HEK293 (cell line): ENCODE data around the gene NUCB2.

Experiments
- CTCF ChIA-PET: fragments of 350-600 bp; formaldehyde crosslinking; extraction: SDS; loops from one replicate; lab custom pipeline; 2021; ENCODE audit warnings: antibody characterized with exemption; lab: Yijun Ruan, JAX
- POLR2A ChIA-PET: fragments of 300-600 bp; formaldehyde crosslinking; extraction: SDS; loops from one replicate; lab custom pipeline; 2020; ENCODE audit warnings: antibody characterized with exemption, inconsistent platforms; lab: Yijun Ruan, JAX
- H3K27ac ChIP-seq: fragments of 200-500 bp; sonication (Bioruptor generic); 2 replicates; pipeline ENCODE4 v1.5.1; 2014; ENCODE audit warnings: low read depth, low read length, control low read depth, inconsistent platforms; ENCODE audit errors: extremely low read depth
- H3K36me3 ChIP-seq, 2 experiments: fragments of 200-500 bp in 1 of 2; sonication (Bioruptor generic) in 1 of 2; 1 replicate in 1 of 2; 2 replicates in 1 of 2; pipeline ENCODE4 v1.5.1; 2014 to 2017; ENCODE audit warnings: inconsistent platforms in 2 of 2, low read length in 2 of 2; ENCODE audit not compliant: control insufficient read depth in 2 of 2, insufficient read depth in 1 of 2
- H3K4me1 ChIP-seq: fragments of 200-500 bp; sonication (Bioruptor generic); 2 replicates; pipeline ENCODE4 v1.5.1; 2014; ENCODE audit warnings: mild to moderate bottlenecking, low read length, inconsistent platforms; ENCODE audit not compliant: control insufficient read depth, insufficient read depth
- H3K4me3 ChIP-seq: 2 replicates; pipeline ENCODE4 v1.5.1; 2011; ENCODE audit warnings: low read depth, mild to moderate bottlenecking, control low read depth, low read length, moderate library complexity
- H3K9me3 ChIP-seq: fragments of 200-500 bp; sonication (Bioruptor generic); 2 replicates; pipeline ENCODE4 v1.5.1; 2014; ENCODE audit warnings: low read depth, low read length, inconsistent platforms; ENCODE audit not compliant: control insufficient read depth, insufficient read depth
- GFI1B ChIP-seq: fragments of 450-650 bp; formaldehyde crosslinking; IDR thresholded peaks from 2 replicates; pipeline ENCODE4 v1.5.1; 2016; ENCODE audit warnings: missing biosample characterization, missing genetic modification characterization
- GLI4 ChIP-seq: fragments of 450-650 bp; formaldehyde crosslinking; IDR thresholded peaks from 2 replicates; pipeline ENCODE4 v1.5.1; 2016; ENCODE audit warnings: missing biosample characterization, missing genetic modification characterization
- OVOL3 ChIP-seq: fragments of 450-650 bp; formaldehyde crosslinking; IDR thresholded peaks from 2 replicates; pipeline ENCODE4 v1.5.1; 2016; ENCODE audit warnings: missing biosample characterization, missing genetic modification characterization
- ZBTB10 ChIP-seq: fragments of 450-650 bp; formaldehyde crosslinking; IDR thresholded peaks from 2 replicates; pipeline ENCODE4 v1.5.1; 2016; ENCODE audit warnings: missing biosample characterization, missing genetic modification characterization
- ZFP37 ChIP-seq: fragments of 450-650 bp; formaldehyde crosslinking; IDR thresholded peaks from 2 replicates; pipeline ENCODE4 v1.5.1; 2016; ENCODE audit warnings: missing biosample characterization, missing genetic modification characterization
- ZNF114 ChIP-seq: fragments of 450-650 bp; formaldehyde crosslinking; IDR thresholded peaks from 2 replicates; pipeline ENCODE4 v1.5.0; 2017; ENCODE audit warnings: missing biosample characterization, missing genetic modification characterization
- ZNF2 ChIP-seq: fragments of 450-650 bp; formaldehyde crosslinking; IDR thresholded peaks from 2 replicates; pipeline ENCODE4 v1.5.1; 2016; ENCODE audit warnings: missing biosample characterization, missing genetic modification characterization
- ZNF280C ChIP-seq: fragments of 450-650 bp; formaldehyde crosslinking; IDR thresholded peaks from 2 replicates; pipeline ENCODE4 v1.5.1; 2016; ENCODE audit warnings: missing biosample characterization, missing genetic modification characterization
- ZNF521 ChIP-seq: fragments of 450-650 bp; formaldehyde crosslinking; IDR thresholded peaks from 2 replicates; pipeline ENCODE4 v1.5.1; 2017; ENCODE audit warnings: missing biosample characterization, mild to moderate bottlenecking, missing genetic modification characterization
- ZNF530 ChIP-seq: fragments of 450-650 bp; formaldehyde crosslinking; IDR thresholded peaks from 2 replicates; pipeline ENCODE4 v1.5.1; 2016; ENCODE audit warnings: low read depth, missing biosample characterization, missing genetic modification characterization
- ZNF544 ChIP-seq: fragments of 450-650 bp; formaldehyde crosslinking; IDR thresholded peaks from 2 replicates; pipeline ENCODE4 v1.5.0; 2017; ENCODE audit warnings: missing biosample characterization, missing genetic modification characterization
- ZNF561 ChIP-seq: fragments of 450-650 bp; IDR thresholded peaks from 2 replicates; pipeline ENCODE4 v1.5.1; 2018; ENCODE audit warnings: missing biosample characterization, missing genetic modification characterization, borderline replicate concordance
- ZNF629 ChIP-seq: fragments of 450-650 bp; formaldehyde crosslinking; IDR thresholded peaks from 2 replicates; pipeline ENCODE4 v1.5.1; 2017; ENCODE audit warnings: missing biosample characterization, missing genetic modification characterization
- ZNF654 ChIP-seq: fragments of 450-650 bp; formaldehyde crosslinking; IDR thresholded peaks from 2 replicates; pipeline ENCODE4 v1.5.1; 2016; ENCODE audit warnings: low read depth, missing biosample characterization, missing genetic modification characterization
- ZNF670 ChIP-seq: fragments of 450-650 bp; formaldehyde crosslinking; IDR thresholded peaks from 2 replicates; pipeline ENCODE4 v1.5.1; 2016; ENCODE audit warnings: missing biosample characterization, missing genetic modification characterization, low read depth
- ZNF677 ChIP-seq: fragments of 450-650 bp; IDR thresholded peaks from 2 replicates; pipeline ENCODE4 v1.5.0; 2018; ENCODE audit warnings: missing biosample characterization, mild to moderate bottlenecking, missing genetic modification characterization, moderate library complexity
- TF ChIP-seq, protein P1 (sequence below): fragments of 450-650 bp; formaldehyde crosslinking; IDR thresholded peaks from 2 replicates; pipeline ENCODE4 v1.5.1; 2016; ENCODE audit warnings: missing biosample characterization, missing genetic modification characterization
- TF ChIP-seq, protein P2 (sequence below): fragments of 450-650 bp; formaldehyde crosslinking; IDR thresholded peaks from 2 replicates; pipeline ENCODE4 v1.5.1; 2017; ENCODE audit warnings: missing biosample characterization, missing genetic modification characterization

NUCB2 gene

DNA sequence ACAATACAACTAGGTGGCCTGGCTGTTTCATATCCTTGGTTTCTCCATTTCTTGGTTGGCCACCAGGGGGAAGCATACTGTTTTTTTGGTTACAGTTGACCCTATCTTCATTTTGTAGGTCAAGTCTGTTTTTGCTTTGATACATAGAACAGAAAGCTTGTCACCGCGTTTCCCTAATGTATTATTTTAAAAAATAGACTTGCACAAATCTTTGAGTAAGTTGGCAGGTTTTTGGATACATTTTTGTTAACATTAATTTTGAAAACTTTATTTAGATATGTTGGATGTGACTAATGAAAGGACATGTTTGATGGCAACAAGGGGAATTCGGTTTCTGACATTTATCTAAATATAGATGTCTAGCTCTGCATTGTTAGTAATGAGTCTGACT, 78.1 kb downstream of the NUCB2 start:
- Histone ChIP-seq H3K4me3 (no peak overlapping the region), H3K27ac (no peak overlapping the region), H3K9me3 (no peaks in the 10 kb centered on the region), H3K36me3 (peaks cover 0 to 17% of the 10 kb centered on the region in 2 experiments; a peak in 2 of 3 replicates), H3K4me1 (no peaks in the 10 kb centered on the region)
- TF ChIP-seq ZNF654 (tag by site-specific recombination) (peak; percentile 30), ZNF629 (tag by site-specific recombination) (0 out of 2 replicates have a peak, but pooled peaks have one; percentile 9), GFI1B (tag by site-specific recombination) (no peak), ZNF280C (tag by site-specific recombination) (no peak), ZNF2 (tag by site-specific recombination) (peak; percentile 77; the same call in 1 of the 2 replicates)
- TF ChIP-seq, protein P1, sequence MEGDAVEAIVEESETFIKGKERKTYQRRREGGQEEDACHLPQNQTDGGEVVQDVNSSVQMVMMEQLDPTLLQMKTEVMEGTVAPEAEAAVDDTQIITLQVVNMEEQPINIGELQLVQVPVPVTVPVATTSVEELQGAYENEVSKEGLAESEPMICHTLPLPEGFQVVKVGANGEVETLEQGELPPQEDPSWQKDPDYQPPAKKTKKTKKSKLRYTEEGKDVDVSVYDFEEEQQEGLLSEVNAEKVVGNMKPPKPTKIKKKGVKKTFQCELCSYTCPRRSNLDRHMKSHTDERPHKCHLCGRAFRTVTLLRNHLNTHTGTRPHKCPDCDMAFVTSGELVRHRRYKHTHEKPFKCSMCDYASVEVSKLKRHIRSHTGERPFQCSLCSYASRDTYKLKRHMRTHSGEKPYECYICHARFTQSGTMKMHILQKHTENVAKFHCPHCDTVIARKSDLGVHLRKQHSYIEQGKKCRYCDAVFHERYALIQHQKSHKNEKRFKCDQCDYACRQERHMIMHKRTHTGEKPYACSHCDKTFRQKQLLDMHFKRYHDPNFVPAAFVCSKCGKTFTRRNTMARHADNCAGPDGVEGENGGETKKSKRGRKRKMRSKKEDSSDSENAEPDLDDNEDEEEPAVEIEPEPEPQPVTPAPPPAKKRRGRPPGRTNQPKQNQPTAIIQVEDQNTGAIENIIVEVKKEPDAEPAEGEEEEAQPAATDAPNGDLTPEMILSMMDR = peak; percentile 29; the same call in 1 of the 2 replicates
- POLR2A ChIA-PET = interaction anchor here (1.0 to 1.4 kb wide), 2 partner anchors 10 to 34 kb away, joined by 3 to 4 read pairs; partner anchors contain the start of gene KCNJ11
- CTCF ChIA-PET = interaction anchor here (0.6 to 3.4 kb wide), 26 partner anchors 10 to 351 kb away, joined by 3 to 35 read pairs (median 4); no protein-coding TSS in a partner anchor

GRCh38 chr11:17366495-17366894, 90.0 kb downstream of the NUCB2 start:
- H3K27ac ChIP-seq = no peak overlapping the region
- POLR2A ChIA-PET = no interaction called here
- CTCF ChIA-PET = interaction anchor here (1.0 to 5.4 kb wide), 5 partner anchors 10 to 162 kb away, joined by 4 to 41 read pairs (median 17); no protein-coding TSS in a partner anchor
- TF ChIP-seq ZNF530 (tag by site-specific recombination) = no peak
- TF ChIP-seq OVOL3 (tag by site-specific recombination) = no peak
- no peak for TF ChIP-seq ZNF521 (tag by site-specific recombination)
- no peak for TF ChIP-seq ZNF544 (tag by site-specific recombination)
- no peak for TF ChIP-seq GLI4
- TF ChIP-seq, protein P2, sequence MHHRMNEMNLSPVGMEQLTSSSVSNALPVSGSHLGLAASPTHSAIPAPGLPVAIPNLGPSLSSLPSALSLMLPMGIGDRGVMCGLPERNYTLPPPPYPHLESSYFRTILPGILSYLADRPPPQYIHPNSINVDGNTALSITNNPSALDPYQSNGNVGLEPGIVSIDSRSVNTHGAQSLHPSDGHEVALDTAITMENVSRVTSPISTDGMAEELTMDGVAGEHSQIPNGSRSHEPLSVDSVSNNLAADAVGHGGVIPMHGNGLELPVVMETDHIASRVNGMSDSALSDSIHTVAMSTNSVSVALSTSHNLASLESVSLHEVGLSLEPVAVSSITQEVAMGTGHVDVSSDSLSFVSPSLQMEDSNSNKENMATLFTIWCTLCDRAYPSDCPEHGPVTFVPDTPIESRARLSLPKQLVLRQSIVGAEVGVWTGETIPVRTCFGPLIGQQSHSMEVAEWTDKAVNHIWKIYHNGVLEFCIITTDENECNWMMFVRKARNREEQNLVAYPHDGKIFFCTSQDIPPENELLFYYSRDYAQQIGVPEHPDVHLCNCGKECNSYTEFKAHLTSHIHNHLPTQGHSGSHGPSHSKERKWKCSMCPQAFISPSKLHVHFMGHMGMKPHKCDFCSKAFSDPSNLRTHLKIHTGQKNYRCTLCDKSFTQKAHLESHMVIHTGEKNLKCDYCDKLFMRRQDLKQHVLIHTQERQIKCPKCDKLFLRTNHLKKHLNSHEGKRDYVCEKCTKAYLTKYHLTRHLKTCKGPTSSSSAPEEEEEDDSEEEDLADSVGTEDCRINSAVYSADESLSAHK (tag by site-specific recombination) = no peak
- no peak for TF ChIP-seq ZNF114 (tag by site-specific recombination)
- no peak for TF ChIP-seq ZBTB10 (tag by site-specific recombination)
- no peak for TF ChIP-seq ZNF561
- no peak for TF ChIP-seq ZNF677 (tag by site-specific recombination)
- no peak for TF ChIP-seq ZFP37 (tag by site-specific recombination)
- TF ChIP-seq ZNF670 (tag by site-specific recombination) = no peak
- TF ChIP-seq, all 188 proteins: peak for 0
- no peaks in the 10 kb centered on the region for H3K9me3 ChIP-seq
- H3K36me3 ChIP-seq = peaks cover 0 to 63% of the 10 kb centered on the region in 2 experiments; a peak in 2 of 3 replicates
- H3K4me3 ChIP-seq = no peak overlapping the region
- H3K4me1 ChIP-seq = no peaks in the 10 kb centered on the region
